Suprapubic skin (tissue), 4 donors: Measurements from ENCODE around the gene INPP5K. TPM values are rescaled to one million over a fixed set of nuclear protein-coding genes. Genes with fewer than 3 reads are reported as not detected.
"Not testable (repeated sequence)": the region's sequence is repeated elsewhere in the genome, so short reads cannot be mapped to it uniquely, and the experiment has no call there.

Source experiments
- DNase-seq, 2 donors: peaks; one replicate each; pipeline ENCODE4 v3.0.0-alpha.2; 2019; ENCODE audit warnings: low spot score in 2 of 2
- H3K27ac ChIP-seq: fragments of 200-600 bp; sonication (generic); one replicate; pipeline ENCODE4 v1.5.1; 2019
- H3K27me3 ChIP-seq: fragments of 200-600 bp; sonication (generic); one replicate; pipeline ENCODE4 v1.5.1; 2019
- H3K36me3 ChIP-seq: fragments of 200-600 bp; sonication (generic); one replicate; pipeline ENCODE4 v1.5.1; 2019
- H3K4me1 ChIP-seq: fragments of 200-600 bp; sonication (generic); one replicate; pipeline ENCODE4 v1.5.1; 2019
- H3K4me3 ChIP-seq: fragments of 200-600 bp; sonication (generic); one replicate; pipeline ENCODE4 v1.5.1; 2019; ENCODE audit warnings: mild to moderate bottlenecking
- H3K9me3 ChIP-seq: fragments of 200-600 bp; sonication (generic); one replicate; pipeline ENCODE4 v1.5.1; 2019
- CTCF ChIP-seq, 2 donors: fragments of 200-600 bp in 1 of 2; fragments of 450-650 bp in 1 of 2; sonication (generic) in 1 of 2; IDR thresholded peaks; one replicate each; pipeline ENCODE4 v1.5.1; 2016 to 2019; ENCODE audit warnings: antibody characterized with exemption in 2 of 2, mild to moderate bottlenecking in 1 of 2, moderate library complexity in 1 of 2
- EP300 ChIP-seq: sonication (generic); formaldehyde crosslinking; IDR thresholded peaks from one replicate; pipeline ENCODE4 v1.6.1; 2017; ENCODE audit warnings: antibody characterized with exemption
- POLR2A ChIP-seq, 2 donors: fragments of 450-650 bp; IDR thresholded peaks; one replicate each; pipeline ENCODE4 v1.6.1; 2017; ENCODE audit warnings: antibody characterized with exemption in 2 of 2, mild to moderate bottlenecking in 2 of 2, moderate library complexity in 2 of 2
- POLR2AphosphoS5 ChIP-seq, 3 donors: sonication (generic); formaldehyde crosslinking; IDR thresholded peaks; one replicate each; pipeline ENCODE4 v1.6.1; 2017; ENCODE audit warnings: antibody characterized with exemption in 3 of 3
- WGBS: methylation state at CpG from one replicate; pipeline ENCODE4 v1.1.5; 2018; 5-methylcytosine and 5-hydroxymethylcytosine counted together
- total RNA-seq, 4 donors: library from RNA; depleted of rRNA; stranded (reverse); fragments of >200 nt; gene quantifications; one replicate each; pipeline ENCODE4 v1.1.0, GENCODE V29; 2016

Gene INPP5K
- total RNA-seq, 4 donors from 2014 or later = 91.8 to 160 (median 123) TPM

DNA sequence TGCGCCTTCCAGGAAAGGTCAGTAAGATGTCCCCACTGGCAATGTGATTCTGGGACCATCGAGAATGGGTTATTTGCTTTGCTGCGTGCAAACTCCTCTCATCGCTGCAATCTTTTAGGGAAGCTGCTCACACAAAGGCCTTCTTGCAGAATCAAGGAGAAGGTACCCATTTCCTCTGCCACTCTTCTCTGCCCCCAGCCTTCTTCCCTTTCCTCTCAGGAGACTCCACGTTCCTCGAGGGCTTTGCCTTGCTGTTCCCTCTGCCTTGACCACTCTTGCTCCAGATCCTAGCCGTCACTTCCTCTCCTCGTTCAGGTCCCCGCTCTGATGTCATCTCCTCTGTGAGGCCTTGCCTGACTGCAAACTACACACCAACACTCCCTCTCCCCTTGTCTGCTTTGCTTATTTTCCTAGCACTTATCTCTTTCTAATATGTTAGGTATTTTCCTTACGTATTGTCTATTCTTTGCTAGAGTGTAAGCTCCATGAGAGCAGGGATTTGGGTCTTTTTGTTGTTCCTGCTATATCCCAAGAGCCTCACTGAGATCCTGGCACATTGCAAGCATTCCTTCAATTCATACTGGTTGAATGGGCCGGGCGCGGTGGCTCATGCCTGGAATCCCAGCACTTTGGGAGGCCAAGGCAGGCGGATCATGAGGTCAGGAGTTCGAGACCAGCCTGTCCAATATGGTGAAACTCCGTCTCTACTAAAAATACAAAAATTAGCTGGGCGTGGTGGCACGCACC is 55.0 kb downstream of the INPP5K start:
- peaks cover 36% of the 10 kb centered on the region for H3K4me1 ChIP-seq
- H3K9me3 ChIP-seq = no peaks in the 10 kb centered on the region
- no peak for DNase-seq
- WGBS = 90% methylated on average over 18 of the region's 18 CpGs
- no peak overlapping the region for H3K27ac ChIP-seq
- H3K4me3 ChIP-seq = no peak overlapping the region
- TF ChIP-seq POLR2A (IDR thresholded peaks at IDR 0.05) (no peak), CTCF (IDR thresholded peaks at IDR 0.05) (no peak)
- no peaks in the 10 kb centered on the region for H3K27me3 ChIP-seq
- H3K36me3 ChIP-seq = peaks cover 24% of the 10 kb centered on the region

DNA sequence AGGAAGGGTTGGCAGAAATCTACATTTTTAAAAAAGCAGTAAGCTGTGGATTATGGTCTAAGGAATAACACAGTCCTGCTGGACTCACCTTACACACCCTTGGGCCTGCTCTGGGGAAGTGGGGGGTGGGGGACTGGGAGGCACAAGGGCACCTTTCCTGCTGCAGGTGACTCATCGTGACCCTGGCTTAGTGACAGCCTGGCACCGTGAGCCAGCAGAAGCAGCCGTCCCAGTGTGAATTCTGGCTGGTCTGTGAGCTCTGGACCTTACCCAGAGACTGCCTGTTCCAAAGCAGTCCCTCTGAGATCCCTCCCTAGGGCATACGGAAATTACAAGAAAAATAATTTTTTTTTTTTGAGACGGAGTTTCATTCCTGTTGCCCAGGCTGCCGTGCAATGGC is 56.2 kb downstream of the INPP5K start:
- WGBS = 9% methylated on average over 6 of the region's 6 CpGs
- Histone ChIP-seq H3K27me3 (no peaks in the 10 kb centered on the region), H3K4me1 (peaks cover 36% of the 10 kb centered on the region), H3K27ac (peak overlapping the region; percentile 16), H3K4me3 (no peak overlapping the region), H3K9me3 (no peaks in the 10 kb centered on the region), H3K36me3 (peaks cover 12% of the 10 kb centered on the region)
- no peak for TF ChIP-seq CTCF (IDR thresholded peaks at IDR 0.05)
- no peak for TF ChIP-seq EP300
- TF ChIP-seq POLR2AphosphoS5 (IDR thresholded peaks at IDR 0.05) = no peak
- TF ChIP-seq POLR2A (IDR thresholded peaks at IDR 0.05) = no peak
- peak in 1 of 2 donors; percentile 76 for DNase-seq

DNA sequence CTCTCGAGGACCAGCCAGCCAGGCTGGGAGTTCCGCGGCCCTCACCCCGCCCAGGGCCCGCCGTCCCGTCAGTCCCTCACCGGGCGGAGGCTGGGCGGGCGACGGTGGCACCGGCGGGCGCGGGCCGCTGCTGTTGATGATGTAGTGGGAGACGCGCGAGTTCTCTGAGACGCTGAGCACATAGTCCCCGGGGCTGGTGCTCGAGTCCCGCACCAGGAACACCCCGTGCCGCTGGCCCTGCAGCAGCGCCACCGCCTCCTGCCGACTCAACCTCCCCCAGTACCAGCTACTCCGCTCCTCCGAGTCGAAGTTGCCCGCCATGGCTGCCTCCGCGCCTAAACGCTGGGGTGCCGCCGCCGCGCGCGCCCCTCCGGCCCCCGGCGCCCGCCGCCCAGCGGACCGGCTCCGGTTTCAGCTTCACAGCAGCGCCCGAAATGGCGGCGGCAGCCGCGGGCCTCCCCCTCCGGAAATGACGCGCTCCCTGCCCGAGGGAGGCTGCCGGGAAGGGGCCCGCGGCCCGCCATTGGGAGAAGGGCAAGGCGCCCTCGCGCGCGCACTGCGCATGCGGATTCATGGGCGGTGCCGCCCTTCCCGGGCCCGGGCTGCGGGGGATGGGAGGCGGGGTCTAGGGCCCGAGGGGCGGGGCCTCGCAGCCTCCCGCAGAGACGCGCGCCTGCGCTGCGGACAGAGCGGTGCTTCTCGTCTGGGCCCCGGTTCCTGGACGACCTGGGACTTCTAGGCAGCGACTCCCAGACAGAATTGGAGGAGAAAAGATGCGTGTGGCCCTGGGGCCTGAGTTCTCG is 60.4 kb downstream of the INPP5K start, which contains the start of gene CRK:
CRK (minus strand) TSS at position 436 of the 803 bp plus-strand sequence; CDS start at position 321, 115 bp downstream.
- Histone ChIP-seq H3K4me1 (peaks cover 52% of the 10 kb centered on the region), H3K9me3 (no peaks in the 10 kb centered on the region), H3K36me3 (peaks cover 8% of the 10 kb centered on the region), H3K27me3 (no peaks in the 10 kb centered on the region), H3K27ac (peak within 1 kb of the TSS; percentile 99), H3K4me3 (peak within 1 kb of the TSS; percentile 100)
- TF ChIP-seq POLR2AphosphoS5 (IDR thresholded peaks at IDR 0.05) (peak in 2 of 3 donors; percentile 41 to 99), CTCF (IDR thresholded peaks at IDR 0.05) (no peak), POLR2A (IDR thresholded peaks at IDR 0.05) (peak; percentile 82 to 95)
- 0% methylated on average over 4 of the region's 93 CpGs for WGBS
- peak; percentile 97 for DNase-seq

DNA sequence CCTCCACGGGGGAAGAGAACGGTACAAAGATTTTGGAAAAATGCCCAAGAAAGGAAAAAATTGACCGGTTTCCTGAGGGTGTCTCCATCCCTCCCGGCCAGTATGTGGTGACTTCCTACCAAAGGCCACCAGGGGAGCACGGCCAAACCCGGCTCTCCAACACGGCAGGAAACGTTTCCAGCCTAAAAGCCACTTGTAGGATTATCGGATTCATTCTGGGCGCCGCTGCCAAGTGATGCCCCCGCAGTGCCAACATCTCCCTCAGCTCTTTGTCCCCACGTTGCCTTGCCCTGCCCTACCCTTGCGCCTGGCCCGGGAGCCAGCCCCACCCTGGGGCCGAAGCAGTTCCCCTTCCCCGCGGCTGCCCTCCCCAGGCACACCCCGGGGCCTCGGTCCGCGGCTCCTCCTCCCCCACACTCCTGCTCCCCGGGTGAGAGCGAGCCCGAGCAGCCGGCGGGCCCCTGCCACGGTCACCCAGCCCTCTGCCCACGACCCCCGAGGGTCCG is 61.1 kb downstream of the INPP5K start:
- WGBS = under 1% methylated on average over 12 of the region's 31 CpGs
- Histone ChIP-seq H3K9me3 (no peaks in the 10 kb centered on the region), H3K27ac (peak overlapping the region; percentile 99), H3K4me3 (peak overlapping the region; percentile 100), H3K36me3 (peaks cover 8% of the 10 kb centered on the region), H3K27me3 (no peaks in the 10 kb centered on the region), H3K4me1 (peaks cover 46% of the 10 kb centered on the region)
- DNase-seq = peak; percentile 87
- TF ChIP-seq CTCF (IDR thresholded peaks at IDR 0.05) (peak; percentile 45 to 47), POLR2A (IDR thresholded peaks at IDR 0.05) (no peak)

DNA sequence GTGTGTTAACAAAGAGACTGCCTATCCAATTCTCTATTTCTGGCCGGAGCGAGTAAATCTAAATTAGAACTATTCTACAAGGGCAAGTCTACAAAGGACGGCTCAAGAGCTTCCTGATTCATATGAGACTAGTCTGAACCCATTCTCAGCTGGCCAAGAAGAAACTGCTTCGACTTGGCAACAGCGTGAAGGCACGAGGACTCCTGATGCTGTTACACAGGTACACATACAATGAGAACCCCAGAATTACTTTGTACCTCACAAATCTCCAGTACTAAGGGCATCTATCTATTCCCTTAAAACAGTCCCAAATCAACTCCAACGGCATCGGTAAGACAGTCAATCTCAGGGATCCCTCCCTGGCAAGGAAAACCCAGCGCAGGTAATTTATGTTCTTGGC is 61.9 kb downstream of the INPP5K start:
- no peak for TF ChIP-seq CTCF (IDR thresholded peaks at IDR 0.05)
- no peak for TF ChIP-seq POLR2A (IDR thresholded peaks at IDR 0.05)
- no peak for TF ChIP-seq POLR2AphosphoS5 (IDR thresholded peaks at IDR 0.05)
- no peak for TF ChIP-seq EP300
- Histone ChIP-seq H3K27ac (peak overlapping the region; percentile 99), H3K4me1 (peaks cover 44% of the 10 kb centered on the region), H3K36me3 (peaks cover 8% of the 10 kb centered on the region), H3K4me3 (peak overlapping the region; percentile 100), H3K9me3 (no peaks in the 10 kb centered on the region), H3K27me3 (no peaks in the 10 kb centered on the region)
- 34% methylated on average over 9 of the region's 9 CpGs for WGBS
- no peak for DNase-seq

GRCh38 chr17:1453694-1454093 is 62.7 kb downstream of the INPP5K start:
- H3K27me3 ChIP-seq, DNase-seq, H3K4me3 ChIP-seq, H3K36me3 ChIP-seq, H3K9me3 ChIP-seq: not testable (repeated sequence)
- peaks cover 45% of the 10 kb centered on the region for H3K4me1 ChIP-seq
- peak overlapping the region; percentile 99 for H3K27ac ChIP-seq
- WGBS = 97% methylated on average over 11 of the region's 11 CpGs
